ENCODE data around the gene SYNGAP1. TPM values are rescaled to one million over a fixed set of nuclear protein-coding genes. Genes with fewer than 3 reads are reported as not detected.

Gene SYNGAP1
- total and polyA plus RNA-seq, 9 of the 15 experiments (the other 6 are each of a cell fraction or from before 2014, with no cell fraction given) = 0.01 to 22.8 (median 3.2) TPM

DNA sequence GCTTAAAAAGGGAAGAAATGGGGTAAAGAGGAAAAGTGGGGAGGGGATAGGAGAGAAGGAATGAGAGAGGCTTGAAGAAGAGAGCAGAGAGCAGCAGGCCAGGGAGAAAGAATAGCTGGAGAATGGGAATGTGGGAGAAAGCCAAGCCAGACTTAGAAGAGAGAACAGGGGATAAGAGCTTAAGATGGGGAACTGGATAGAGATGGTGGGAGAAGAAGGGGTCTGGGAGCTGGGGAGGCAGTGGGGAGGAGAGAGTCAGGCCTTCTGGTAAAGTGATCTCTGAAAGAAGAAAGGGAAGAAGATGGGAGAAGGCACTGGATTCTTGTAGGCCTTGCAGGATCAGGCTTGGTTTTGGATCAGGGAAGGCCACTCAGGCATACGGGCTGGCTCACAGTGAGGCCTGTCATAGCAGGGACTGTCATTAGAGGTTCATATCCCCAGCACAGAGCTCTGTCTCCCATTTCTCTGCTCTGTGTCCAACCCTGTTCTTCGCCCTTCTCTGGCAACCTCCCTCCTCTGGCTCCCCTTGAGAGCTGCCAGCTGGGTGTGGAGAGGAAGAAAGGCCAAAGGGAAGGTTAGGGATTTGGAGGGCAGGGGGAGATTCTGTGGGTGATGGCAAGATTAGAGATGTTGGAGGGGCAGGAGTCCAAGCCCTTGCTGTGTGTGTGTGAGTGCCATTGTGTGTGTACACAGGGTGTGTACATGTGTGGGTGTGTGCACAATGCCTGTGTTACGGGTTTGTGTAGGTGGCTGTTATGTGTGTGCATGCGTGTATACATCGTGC is 9.3 kb downstream of the SYNGAP1 start (continued):
- TF ChIP-seq, protein P1, sequence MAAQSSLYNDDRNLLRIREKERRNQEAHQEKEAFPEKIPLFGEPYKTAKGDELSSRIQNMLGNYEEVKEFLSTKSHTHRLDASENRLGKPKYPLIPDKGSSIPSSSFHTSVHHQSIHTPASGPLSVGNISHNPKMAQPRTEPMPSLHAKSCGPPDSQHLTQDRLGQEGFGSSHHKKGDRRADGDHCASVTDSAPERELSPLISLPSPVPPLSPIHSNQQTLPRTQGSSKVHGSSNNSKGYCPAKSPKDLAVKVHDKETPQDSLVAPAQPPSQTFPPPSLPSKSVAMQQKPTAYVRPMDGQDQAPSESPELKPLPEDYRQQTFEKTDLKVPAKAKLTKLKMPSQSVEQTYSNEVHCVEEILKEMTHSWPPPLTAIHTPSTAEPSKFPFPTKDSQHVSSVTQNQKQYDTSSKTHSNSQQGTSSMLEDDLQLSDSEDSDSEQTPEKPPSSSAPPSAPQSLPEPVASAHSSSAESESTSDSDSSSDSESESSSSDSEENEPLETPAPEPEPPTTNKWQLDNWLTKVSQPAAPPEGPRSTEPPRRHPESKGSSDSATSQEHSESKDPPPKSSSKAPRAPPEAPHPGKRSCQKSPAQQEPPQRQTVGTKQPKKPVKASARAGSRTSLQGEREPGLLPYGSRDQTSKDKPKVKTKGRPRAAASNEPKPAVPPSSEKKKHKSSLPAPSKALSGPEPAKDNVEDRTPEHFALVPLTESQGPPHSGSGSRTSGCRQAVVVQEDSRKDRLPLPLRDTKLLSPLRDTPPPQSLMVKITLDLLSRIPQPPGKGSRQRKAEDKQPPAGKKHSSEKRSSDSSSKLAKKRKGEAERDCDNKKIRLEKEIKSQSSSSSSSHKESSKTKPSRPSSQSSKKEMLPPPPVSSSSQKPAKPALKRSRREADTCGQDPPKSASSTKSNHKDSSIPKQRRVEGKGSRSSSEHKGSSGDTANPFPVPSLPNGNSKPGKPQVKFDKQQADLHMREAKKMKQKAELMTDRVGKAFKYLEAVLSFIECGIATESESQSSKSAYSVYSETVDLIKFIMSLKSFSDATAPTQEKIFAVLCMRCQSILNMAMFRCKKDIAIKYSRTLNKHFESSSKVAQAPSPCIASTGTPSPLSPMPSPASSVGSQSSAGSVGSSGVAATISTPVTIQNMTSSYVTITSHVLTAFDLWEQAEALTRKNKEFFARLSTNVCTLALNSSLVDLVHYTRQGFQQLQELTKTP (IDR thresholded peaks at IDR 0.05; ENCODE audit: low read depth in 1 of 2, partially characterized antibody in 2 of 2) = peak in 1 of 2 experiments; percentile 36
- TF ChIP-seq MIER1 (IDR thresholded peaks at IDR 0.05; ENCODE audit: low read depth) = 0 out of 2 replicates have a peak, but pooled peaks have one; percentile 12
- no peak for TF ChIP-seq RFX1 (IDR thresholded peaks at IDR 0.05)
- 0 out of 2 replicates have a peak, but pooled peaks have one; percentile 12 for TF ChIP-seq CBFA2T3 (IDR thresholded peaks at IDR 0.05)
- TF ChIP-seq KDM1A (IDR thresholded peaks at IDR 0.05) = peak in 1 of 2 experiments; percentile 100; a peak in 2 of 4 replicates
- TF ChIP-seq ZNF121 (CRISPR knock-in tag; conservative IDR thresholded peaks at IDR 0.05) = no peak
- peak; percentile 32; the same call in 1 of the 2 replicates for TF ChIP-seq POLR2A (conservative IDR thresholded peaks at IDR 0.05)
- TF ChIP-seq OTX1 (CRISPR knock-in tag; IDR thresholded peaks at IDR 0.05) = peak; percentile 17; the same call in 1 of the 2 replicates
- TF ChIP-seq ZEB2 (IDR thresholded peaks at IDR 0.05) = 0 out of 2 replicates have a peak, but pooled peaks have one; percentile 19
- no peak for TF ChIP-seq DNMT1 (IDR thresholded peaks at IDR 0.05)
- TF ChIP-seq ZNF133 (CRISPR knock-in tag; IDR thresholded peaks at IDR 0.05) = no peak
- no peak for TF ChIP-seq BRCA1 (IDR thresholded peaks at IDR 0.05)
- peak; percentile 71; the same call in 1 of the 2 replicates for TF ChIP-seq BRCA1 (CRISPR knock-in tag; IDR thresholded peaks at IDR 0.05)
- TF ChIP-seq, protein P2, sequence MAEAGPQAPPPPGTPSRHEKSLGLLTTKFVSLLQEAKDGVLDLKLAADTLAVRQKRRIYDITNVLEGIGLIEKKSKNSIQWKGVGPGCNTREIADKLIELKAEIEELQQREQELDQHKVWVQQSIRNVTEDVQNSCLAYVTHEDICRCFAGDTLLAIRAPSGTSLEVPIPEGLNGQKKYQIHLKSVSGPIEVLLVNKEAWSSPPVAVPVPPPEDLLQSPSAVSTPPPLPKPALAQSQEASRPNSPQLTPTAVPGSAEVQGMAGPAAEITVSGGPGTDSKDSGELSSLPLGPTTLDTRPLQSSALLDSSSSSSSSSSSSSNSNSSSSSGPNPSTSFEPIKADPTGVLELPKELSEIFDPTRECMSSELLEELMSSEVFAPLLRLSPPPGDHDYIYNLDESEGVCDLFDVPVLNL (CRISPR knock-in tag; IDR thresholded peaks at IDR 0.05; ENCODE audit: low read depth) = 0 out of 2 replicates have a peak, but pooled peaks have one; percentile 55
- peak; percentile 81; the same call in 1 of the 2 replicates for TF ChIP-seq HDGF (IDR thresholded peaks at IDR 0.05)
- TF ChIP-seq, protein P3, sequence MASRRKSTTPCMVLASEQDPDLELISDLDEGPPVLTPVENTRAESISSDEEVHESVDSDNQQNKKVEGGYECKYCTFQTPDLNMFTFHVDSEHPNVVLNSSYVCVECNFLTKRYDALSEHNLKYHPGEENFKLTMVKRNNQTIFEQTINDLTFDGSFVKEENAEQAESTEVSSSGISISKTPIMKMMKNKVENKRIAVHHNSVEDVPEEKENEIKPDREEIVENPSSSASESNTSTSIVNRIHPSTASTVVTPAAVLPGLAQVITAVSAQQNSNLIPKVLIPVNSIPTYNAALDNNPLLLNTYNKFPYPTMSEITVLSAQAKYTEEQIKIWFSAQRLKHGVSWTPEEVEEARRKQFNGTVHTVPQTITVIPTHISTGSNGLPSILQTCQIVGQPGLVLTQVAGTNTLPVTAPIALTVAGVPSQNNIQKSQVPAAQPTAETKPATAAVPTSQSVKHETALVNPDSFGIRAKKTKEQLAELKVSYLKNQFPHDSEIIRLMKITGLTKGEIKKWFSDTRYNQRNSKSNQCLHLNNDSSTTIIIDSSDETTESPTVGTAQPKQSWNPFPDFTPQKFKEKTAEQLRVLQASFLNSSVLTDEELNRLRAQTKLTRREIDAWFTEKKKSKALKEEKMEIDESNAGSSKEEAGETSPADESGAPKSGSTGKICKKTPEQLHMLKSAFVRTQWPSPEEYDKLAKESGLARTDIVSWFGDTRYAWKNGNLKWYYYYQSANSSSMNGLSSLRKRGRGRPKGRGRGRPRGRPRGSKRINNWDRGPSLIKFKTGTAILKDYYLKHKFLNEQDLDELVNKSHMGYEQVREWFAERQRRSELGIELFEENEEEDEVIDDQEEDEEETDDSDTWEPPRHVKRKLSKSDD (conservative IDR thresholded peaks at IDR 0.05; ENCODE audit: low read length) = no peak
- TF ChIP-seq CTBP1 (IDR thresholded peaks at IDR 0.05; ENCODE audit: borderline replicate concordance) = 0 out of 2 replicates have a peak, but pooled peaks have one; percentile 11
- TF ChIP-seq TSC22D4 (tag; IDR thresholded peaks at IDR 0.05) = 0 out of 2 replicates have a peak, but pooled peaks have one; percentile 56
- peak; percentile 28; the same call in 1 of the 2 replicates for TF ChIP-seq CC2D1A (IDR thresholded peaks at IDR 0.05)
- TF ChIP-seq HDAC1 (IDR thresholded peaks at IDR 0.05) = 0 out of 4 replicates have a peak, but pooled peaks of 1 of the 2 experiments have one; percentile 13
- TF ChIP-seq ARHGAP35 (IDR thresholded peaks at IDR 0.05; ENCODE audit: partially characterized antibody) = peak; percentile 78
- TF ChIP-seq ARID2 (IDR thresholded peaks at IDR 0.05) = peak; percentile 88
- TF ChIP-seq HLTF (IDR thresholded peaks at IDR 0.05) = 0 out of 2 replicates have a peak, but pooled peaks have one; percentile 32
